22Rv1 (cell line): ENCODE data around the gene CDK5R1.

Experiments used
- CTCF ChIP-seq: fragments of 450-650 bp; IDR thresholded peaks from 2 replicates; pipeline ENCODE4 v1.5.1; 2017; ENCODE audit warnings: mild to moderate bottlenecking
- ZFX ChIP-seq: fragments of 450-650 bp; IDR thresholded peaks from 2 replicates; pipeline ENCODE4 v1.6.1; 2017; ENCODE audit warnings: antibody characterized with exemption, borderline replicate concordance

GRCh38 chr17:32464374-32464773 lies 22.4 kb upstream of the CDK5R1 start:
- TF ChIP-seq CTCF (no peak), ZFX (no peak)
